ENCODE data around the gene CD93. TPM values are rescaled to one million over a fixed set of nuclear protein-coding genes. Genes with fewer than 3 reads are reported as not detected.

Gene CD93
- total and polyA plus RNA-seq, 2 of the 8 experiments (the other 6 are each of a cell fraction or from before 2014, with no cell fraction given), result under 0.01 to 0.07 TPM

DNA sequence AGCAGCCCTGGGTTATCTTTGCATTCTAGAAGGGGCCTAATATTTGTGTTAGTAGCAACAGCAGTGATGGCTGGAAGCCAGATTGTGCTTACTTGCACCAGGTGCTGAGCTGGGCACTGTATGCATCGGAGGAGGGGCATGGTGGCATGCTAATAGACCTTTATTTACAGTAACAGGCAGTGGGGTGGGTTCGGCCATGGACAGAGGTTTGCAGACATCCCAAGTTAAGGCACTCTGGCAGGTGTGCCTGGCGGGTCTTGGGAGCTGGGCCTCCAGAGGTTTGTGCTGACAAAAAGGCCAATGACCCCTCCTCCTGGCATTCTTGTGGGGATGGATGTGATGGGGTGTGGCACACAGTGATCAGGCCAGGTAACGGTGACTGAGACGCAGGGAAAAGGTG lies 39.0 kb upstream of the CD93 start (continued):
- TF ChIP-seq, protein P1, sequence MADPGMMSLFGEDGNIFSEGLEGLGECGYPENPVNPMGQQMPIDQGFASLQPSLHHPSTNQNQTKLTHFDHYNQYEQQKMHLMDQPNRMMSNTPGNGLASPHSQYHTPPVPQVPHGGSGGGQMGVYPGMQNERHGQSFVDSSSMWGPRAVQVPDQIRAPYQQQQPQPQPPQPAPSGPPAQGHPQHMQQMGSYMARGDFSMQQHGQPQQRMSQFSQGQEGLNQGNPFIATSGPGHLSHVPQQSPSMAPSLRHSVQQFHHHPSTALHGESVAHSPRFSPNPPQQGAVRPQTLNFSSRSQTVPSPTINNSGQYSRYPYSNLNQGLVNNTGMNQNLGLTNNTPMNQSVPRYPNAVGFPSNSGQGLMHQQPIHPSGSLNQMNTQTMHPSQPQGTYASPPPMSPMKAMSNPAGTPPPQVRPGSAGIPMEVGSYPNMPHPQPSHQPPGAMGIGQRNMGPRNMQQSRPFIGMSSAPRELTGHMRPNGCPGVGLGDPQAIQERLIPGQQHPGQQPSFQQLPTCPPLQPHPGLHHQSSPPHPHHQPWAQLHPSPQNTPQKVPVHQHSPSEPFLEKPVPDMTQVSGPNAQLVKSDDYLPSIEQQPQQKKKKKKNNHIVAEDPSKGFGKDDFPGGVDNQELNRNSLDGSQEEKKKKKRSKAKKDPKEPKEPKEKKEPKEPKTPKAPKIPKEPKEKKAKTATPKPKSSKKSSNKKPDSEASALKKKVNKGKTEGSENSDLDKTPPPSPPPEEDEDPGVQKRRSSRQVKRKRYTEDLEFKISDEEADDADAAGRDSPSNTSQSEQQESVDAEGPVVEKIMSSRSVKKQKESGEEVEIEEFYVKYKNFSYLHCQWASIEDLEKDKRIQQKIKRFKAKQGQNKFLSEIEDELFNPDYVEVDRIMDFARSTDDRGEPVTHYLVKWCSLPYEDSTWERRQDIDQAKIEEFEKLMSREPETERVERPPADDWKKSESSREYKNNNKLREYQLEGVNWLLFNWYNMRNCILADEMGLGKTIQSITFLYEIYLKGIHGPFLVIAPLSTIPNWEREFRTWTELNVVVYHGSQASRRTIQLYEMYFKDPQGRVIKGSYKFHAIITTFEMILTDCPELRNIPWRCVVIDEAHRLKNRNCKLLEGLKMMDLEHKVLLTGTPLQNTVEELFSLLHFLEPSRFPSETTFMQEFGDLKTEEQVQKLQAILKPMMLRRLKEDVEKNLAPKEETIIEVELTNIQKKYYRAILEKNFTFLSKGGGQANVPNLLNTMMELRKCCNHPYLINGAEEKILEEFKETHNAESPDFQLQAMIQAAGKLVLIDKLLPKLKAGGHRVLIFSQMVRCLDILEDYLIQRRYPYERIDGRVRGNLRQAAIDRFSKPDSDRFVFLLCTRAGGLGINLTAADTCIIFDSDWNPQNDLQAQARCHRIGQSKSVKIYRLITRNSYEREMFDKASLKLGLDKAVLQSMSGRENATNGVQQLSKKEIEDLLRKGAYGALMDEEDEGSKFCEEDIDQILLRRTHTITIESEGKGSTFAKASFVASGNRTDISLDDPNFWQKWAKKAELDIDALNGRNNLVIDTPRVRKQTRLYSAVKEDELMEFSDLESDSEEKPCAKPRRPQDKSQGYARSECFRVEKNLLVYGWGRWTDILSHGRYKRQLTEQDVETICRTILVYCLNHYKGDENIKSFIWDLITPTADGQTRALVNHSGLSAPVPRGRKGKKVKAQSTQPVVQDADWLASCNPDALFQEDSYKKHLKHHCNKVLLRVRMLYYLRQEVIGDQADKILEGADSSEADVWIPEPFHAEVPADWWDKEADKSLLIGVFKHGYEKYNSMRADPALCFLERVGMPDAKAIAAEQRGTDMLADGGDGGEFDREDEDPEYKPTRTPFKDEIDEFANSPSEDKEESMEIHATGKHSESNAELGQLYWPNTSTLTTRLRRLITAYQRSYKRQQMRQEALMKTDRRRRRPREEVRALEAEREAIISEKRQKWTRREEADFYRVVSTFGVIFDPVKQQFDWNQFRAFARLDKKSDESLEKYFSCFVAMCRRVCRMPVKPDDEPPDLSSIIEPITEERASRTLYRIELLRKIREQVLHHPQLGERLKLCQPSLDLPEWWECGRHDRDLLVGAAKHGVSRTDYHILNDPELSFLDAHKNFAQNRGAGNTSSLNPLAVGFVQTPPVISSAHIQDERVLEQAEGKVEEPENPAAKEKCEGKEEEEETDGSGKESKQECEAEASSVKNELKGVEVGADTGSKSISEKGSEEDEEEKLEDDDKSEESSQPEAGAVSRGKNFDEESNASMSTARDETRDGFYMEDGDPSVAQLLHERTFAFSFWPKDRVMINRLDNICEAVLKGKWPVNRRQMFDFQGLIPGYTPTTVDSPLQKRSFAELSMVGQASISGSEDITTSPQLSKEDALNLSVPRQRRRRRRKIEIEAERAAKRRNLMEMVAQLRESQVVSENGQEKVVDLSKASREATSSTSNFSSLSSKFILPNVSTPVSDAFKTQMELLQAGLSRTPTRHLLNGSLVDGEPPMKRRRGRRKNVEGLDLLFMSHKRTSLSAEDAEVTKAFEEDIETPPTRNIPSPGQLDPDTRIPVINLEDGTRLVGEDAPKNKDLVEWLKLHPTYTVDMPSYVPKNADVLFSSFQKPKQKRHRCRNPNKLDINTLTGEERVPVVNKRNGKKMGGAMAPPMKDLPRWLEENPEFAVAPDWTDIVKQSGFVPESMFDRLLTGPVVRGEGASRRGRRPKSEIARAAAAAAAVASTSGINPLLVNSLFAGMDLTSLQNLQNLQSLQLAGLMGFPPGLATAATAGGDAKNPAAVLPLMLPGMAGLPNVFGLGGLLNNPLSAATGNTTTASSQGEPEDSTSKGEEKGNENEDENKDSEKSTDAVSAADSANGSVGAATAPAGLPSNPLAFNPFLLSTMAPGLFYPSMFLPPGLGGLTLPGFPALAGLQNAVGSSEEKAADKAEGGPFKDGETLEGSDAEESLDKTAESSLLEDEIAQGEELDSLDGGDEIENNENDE (IDR thresholded peaks at IDR 0.05; ENCODE audit: insufficient replicate concordance, low read length), result no peak
- no peak for TF ChIP-seq PHF8 (conservative IDR thresholded peaks at IDR 0.05; ENCODE audit: low read depth, low read length)
- no peak for TF ChIP-seq BRCA1 (IDR thresholded peaks at IDR 0.05; ENCODE audit: low read depth, low read length)
- TF ChIP-seq, protein P2, sequence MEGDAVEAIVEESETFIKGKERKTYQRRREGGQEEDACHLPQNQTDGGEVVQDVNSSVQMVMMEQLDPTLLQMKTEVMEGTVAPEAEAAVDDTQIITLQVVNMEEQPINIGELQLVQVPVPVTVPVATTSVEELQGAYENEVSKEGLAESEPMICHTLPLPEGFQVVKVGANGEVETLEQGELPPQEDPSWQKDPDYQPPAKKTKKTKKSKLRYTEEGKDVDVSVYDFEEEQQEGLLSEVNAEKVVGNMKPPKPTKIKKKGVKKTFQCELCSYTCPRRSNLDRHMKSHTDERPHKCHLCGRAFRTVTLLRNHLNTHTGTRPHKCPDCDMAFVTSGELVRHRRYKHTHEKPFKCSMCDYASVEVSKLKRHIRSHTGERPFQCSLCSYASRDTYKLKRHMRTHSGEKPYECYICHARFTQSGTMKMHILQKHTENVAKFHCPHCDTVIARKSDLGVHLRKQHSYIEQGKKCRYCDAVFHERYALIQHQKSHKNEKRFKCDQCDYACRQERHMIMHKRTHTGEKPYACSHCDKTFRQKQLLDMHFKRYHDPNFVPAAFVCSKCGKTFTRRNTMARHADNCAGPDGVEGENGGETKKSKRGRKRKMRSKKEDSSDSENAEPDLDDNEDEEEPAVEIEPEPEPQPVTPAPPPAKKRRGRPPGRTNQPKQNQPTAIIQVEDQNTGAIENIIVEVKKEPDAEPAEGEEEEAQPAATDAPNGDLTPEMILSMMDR (IDR thresholded peaks at IDR 0.05; ENCODE audit: control extremely low read depth in 1 of 3, insufficient read depth in 1 of 3, low read depth in 1 of 3, low read length in 3 of 3), result no peak
- TF ChIP-seq USF2 (IDR thresholded peaks at IDR 0.05; ENCODE audit: low read length), result no peak

Measured in H1 (cell line).